Putamen (tissue), 1 donor: ENCODE measurements around the gene MTFR1L.

ENCODE experiments used
- DNase-seq: peaks from one replicate; pipeline ENCODE4 v3.0.0-alpha.2; 2016; ENCODE audit warnings: low spot score

The MTFR1L gene

DNA sequence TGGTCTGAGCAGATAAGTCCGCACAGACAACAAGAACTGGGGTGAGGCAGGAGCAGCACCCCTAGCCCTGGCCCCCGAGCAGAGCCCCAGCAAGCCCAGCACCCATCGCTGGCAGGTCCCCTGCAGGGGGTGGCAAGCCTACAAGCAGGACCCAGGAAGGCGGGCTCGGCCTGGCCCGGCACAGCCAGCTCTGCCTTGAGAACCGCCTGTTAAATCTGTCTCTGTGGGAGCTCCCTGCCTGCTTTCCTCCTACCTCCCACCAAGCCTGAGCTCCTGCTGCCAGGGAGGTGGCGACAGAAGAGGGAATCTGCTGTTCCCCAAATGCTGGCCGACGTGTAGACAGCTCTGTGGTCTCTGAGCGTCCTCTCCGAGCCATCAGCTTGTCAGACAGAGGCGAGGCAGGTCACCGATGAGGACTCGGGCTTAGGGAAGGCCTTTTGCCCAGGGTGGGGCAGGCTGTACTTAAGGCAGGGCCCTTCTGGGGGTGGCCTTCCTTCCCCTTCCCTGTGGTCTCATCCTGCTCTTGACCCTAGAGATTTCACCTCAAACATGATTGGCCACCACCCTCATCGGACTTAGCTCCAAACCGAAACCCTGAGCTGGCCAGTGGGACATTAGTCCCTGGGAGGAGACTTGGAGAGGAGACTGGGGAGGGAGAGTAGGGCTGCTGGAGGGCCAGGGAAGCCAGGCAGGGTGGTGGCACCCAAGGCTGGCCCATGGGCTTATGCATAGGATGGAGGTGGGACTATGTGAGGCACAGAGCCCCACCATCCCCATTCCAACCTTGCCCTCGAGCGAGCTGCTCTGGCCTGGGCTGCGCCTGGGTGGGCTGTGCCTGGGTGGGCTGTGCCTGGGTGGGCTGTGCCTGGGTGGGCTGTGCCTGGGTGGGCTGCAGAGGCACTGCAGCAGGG is 12.0 kb upstream of the MTFR1L start:
- no peak for DNase-seq

GRCh38 chr1:25808481-25809244 is 11.1 kb upstream of the MTFR1L start:
- DNase-seq = no peak

DNA sequence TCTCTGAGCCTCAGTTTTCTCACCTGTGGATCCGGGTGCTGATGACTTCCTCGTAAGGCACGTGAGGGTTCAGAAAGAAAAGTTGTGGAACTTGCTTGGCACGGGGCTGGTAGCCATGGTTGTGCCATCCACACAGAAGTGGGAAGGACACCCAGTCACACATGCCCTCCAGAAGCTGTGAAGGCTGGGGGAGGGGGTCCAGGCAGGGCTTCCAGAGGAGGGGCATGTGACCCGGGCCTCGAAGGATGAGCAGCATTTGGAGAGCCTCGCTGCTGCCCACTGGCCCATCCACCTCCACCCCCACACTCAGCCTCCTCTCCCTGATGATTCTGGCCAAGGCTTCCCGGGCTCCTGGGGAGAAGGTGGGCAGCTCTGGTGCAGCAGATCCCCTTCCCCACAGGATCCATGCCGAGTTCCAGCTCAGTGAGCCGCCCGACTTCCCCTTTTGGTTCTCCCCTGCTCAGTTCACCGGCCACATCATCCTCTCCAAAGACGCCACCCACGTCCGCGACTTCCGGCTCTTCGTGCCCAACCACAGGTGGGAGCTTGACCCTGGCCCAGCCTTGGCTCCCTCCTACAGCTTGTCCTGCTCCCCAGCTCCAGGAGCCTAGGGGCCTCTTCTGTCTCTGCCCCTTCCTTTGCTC is 10.3 kb upstream of the MTFR1L start:
- no peak for DNase-seq

GRCh38 chr1:25809929-25810328 is 9.8 kb upstream of the MTFR1L start:
- DNase-seq = no peak

DNA sequence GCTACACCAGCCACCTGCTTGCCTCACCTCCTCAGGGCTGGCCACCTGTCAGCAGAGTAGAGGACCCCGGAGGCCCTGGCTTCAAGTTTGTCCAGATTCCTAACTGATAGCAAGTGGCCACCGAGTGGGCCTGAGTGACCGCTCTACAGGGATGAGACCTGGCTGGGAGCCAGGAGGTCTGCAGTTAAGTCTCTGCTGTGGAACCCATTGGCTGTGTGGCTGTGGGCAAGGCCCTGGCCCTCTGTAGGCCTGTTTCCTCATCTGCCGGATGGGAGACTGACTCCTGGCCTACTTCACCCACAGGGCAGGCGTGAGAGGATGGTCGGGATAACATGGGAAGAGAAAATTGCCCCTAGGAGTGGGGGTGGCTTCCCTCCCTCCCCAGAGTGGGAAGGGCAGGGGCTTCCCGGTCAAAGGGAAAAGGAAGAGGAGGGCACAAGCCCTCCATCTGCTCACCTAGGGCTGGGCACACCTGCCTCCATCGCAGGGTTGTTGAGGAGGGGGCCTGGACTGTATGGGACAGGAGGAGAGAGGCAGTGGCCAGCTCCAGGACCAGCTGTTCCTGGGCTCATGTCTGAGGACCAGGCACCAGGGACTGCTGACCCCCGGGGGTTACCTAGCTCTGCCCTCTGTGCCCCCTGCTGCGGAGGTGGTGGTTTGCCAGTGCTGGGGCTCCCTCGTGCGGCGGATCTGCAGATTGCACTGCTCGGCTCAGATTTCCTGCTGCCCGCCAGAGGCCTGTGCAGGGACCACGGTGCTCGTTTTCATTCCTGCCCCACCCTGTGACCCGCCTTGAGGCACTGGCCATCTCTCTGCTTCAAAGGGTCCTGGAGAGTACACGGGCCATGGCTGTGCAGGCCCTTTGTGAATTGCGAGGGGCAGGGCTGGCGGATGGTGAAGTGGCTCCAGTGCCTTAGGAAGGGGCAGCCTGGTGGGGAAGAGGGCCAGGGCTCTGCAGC is 9.1 kb upstream of the MTFR1L start:
- DNase-seq = no peak

GRCh38 chr1:25811384-25812082 is 8.2 kb upstream of the MTFR1L start:
- DNase-seq = no peak

DNA sequence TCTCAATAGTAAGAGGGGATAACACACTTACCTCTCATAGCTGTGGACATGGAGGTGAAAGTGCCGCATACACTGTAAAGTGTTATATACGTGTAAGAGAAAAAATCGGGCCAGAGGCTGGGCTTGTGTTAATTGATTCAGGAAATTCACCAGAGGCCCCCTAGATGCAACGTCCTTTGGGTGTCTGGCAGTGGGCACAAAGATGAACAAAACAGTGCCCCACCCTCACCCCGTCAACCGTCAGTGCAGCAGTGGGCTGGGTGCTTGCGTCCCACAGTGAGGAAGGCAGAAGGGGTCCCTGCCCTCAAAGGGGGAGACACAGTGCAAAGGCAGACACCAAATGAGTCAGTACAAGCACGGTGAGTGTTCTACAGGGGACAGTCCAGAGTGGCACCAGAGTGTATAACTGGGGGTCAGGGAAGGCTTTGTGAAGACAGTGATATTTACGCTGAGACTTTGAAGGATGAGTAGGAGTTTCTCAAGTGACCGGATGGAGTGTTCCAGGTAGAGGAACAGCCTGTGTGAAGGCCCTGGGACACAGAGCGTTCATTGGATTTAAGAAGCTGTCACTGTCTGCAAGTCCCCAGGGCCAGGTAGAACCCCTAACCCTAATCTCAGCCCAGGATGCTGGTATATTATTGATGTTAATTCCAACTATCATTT is 6.6 kb upstream of the MTFR1L start:
- DNase-seq = no peak

- DNase-seq = no peak
Observed at GRCh38 chr1:25813734-25814471, 5.9 kb upstream of the MTFR1L start.

- DNase-seq = no peak
Observed at GRCh38 chr1:25814549-25815087, 5.1 kb upstream of the MTFR1L start.

DNA sequence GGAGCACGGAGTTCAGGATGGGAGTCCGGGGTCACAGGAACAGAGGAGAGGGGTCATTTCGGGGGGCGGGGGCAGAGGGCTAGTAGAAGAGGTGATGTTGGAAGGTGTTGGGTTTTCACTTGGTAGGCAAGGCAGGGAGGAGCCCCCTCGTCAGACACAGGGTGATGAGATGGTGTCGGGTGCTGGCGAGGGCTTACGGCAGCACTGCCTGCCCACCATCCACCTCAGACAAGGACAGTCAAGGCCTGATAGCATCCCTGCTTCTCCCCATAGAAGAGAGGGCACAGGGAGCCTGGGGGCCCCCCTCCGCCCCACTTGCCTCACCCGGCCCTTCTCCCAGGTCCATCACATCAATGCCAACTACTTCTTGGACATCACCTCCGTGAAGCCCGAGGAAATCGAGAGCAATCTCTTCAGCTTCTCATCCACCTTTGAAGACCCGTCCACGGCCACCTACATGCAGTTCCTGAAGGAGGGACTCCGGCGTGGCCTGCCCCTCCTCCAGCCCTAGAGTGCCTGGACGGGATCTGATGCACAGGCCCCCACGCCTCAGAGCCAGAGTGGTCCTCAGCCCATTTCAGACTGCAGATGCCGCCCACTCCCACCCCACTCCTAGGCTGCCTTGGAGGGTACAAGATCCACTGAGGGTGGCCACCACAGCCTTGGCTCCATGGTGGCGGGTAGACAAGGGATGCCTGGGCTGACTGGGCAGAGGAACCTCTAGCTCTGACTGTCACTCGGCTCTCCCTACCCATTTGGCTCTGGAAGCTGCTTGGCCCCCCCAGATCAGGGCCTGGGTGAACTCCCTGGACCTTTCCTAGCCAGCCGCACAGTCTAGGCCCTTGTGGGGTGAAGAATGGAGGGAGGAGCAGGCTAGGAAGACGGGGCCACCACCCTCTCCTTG is 4.3 kb upstream of the MTFR1L start:
- no peak for DNase-seq

- no peak for DNase-seq
Observed at GRCh38 chr1:25816112-25816718, 3.5 kb upstream of the MTFR1L start.

- no peak for DNase-seq
Observed at GRCh38 chr1:25817840-25818501, 1.8 kb upstream of the MTFR1L start.

DNA sequence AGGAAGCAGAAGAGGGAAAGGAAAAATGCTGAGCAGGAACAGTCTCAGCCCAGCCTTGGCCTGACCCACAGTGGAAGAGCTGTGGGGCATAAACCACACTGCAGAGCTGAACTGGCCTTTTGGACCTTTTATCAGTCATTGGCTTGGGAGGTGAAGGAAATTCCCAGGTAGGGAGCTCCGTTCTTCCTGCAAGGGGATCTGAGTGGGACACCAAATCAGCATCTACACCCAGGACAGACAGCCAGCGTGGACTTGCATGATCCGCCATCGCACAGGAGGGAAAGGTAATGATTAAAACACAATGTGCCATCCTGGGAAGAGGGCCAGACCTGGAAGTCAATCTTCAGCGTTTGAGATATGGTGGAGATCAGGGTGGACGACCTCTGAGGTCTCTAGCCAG is 1.2 kb upstream of the MTFR1L start:
- no peak for DNase-seq

GRCh38 chr1:25820247-25821111 is 725 bp downstream of the MTFR1L start:
- no peak for DNase-seq

DNA sequence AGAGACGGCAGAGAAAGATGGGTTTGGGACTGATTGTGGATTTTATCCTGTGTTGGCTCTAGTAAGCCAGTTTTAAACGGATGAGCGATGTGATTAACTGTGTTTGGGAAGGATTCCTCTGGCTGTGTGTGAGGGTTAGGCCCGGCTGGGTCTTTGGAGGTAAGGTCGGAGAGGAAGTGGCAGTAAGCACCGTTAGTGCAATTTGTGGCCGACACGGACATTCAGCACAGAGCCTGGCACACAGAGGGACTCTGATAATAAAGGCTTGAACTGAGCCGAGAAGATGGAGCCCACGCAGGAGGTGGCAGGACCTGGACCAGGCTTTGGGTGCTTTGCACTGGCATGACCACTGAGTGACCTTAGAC is 1.3 kb downstream of the MTFR1L start:
- no peak for DNase-seq

- no peak for DNase-seq
Observed at GRCh38 chr1:25821630-25822091, 1.9 kb downstream of the MTFR1L start.
